SHP77 (cell line): ENCODE data around the gene UBL4A.
"Not testable (repeated sequence)": the region's sequence is repeated elsewhere in the genome, so short reads cannot be mapped to it uniquely, and the experiment has no call there.

Experiments used
- DNase-seq, 2 experiments: peaks; one replicate each; lab custom pipeline; 2025; lab: John Stamatoyannopoulos, UW

UBL4A gene

DNA sequence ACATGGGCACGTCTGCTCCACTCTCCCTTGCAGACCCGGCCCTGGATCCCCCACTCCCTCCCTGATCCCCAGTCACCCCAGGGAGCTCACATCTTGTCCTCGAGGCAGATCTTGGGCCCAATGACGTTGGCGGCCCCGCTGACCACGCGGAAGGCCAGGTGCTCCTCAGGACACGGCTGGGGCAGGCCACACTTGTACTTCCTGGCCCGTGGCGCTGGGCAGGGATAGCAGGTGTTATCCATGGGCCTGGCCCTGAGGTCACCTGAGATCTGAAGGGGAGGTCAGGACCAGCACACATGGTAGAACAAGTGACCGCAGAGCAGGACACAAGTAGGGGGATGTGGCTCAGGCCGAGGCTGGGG lies 21.9 kb upstream of the UBL4A start:
- no peak for DNase-seq

DNA sequence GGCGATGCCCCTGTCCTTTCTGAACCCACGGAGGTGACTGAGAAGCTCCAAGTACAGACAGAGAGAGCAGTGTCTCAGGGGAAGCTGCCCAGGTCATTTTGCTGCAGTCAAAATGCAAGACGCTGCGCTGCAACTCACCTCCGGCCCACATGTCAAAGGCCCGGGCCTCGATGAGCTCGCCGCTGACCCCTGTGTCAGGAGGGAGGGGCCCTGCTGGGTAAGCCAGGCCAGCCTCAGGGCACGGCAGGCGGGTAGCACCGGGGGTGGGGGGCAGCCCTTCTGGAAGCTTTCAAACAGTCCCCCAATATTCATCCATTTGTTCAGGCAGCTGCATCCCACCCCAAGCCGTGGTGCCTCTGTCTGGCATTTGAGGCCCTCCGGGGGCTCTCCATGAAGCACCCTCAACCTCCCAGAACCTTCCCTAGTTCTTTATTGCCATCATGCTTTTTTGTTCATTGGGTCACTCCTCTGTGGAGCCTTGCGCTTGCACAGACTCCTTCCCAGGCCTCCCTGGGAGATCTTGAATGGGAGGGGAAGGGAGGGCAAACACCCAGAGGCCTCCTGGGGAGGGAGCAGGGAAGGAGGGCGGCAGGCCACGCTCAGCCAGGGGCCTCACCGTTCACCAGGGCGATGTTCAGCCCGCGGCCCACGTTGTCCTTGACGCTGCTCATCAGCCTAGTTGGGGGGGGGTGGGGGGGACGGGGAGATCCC lies 21.4 kb upstream of the UBL4A start:
- DNase-seq, result no peak

DNA sequence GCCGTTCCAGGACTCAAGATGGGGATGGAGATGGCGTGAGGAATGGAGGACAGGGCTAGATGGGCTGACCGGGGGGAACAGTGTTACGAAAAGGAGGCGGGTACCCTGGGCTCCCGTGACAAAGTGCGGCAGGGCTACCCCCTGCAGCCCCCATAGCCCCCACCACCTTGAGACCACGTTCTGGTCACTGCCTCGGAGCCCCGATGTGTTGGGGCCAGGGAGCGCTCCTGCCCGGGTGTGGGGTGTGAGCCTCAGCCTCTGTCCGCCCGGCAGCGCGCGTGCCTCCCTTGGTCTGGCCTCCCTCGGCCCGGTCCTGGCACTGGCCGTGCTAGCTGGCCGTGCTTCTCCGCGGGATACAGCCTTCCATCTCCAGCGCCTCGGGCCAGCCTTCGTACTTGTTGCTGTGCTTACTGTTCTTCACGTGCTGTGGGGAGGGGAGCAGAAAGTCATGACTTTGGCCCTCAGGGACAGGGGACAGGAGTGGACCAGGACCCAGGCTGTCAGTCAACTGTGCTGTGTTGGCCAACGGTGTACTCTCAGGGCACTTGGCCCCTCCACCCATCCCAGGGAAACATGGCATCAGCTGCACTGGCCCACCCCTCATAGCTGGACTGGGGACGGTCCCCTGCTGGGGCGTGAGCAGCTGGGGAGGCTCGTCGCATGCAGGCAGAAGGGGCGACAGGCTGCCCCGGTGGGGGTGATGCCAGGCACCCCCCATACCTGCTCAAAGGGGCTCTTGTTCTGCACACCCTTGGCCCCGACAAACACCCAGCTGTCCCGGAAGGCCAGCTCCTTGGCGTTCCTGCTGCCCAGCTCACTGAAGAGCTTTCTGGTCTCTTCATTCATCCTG lies 20.3 kb upstream of the UBL4A start:
- no peak for DNase-seq

DNA sequence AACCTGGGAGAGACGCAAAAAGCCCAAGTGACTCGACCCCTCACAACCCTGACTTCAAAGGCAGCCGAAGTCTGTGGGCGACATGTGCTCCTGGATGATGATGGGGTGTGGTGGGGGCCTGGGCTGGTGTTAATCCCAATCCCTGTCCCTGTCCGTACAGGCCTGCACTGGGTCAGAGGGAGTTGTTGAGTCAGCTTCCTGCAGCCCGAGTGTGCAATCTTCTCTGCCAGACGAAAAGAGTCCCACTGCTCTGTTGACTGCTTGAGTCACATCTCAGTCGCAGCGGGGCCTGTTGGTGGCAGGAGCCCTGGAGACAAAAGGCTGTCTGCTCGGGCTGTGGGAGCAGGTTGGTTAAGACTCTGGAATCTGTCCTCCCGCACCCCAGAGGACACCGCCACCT lies 19.3 kb upstream of the UBL4A start:
- no peak for DNase-seq

DNA sequence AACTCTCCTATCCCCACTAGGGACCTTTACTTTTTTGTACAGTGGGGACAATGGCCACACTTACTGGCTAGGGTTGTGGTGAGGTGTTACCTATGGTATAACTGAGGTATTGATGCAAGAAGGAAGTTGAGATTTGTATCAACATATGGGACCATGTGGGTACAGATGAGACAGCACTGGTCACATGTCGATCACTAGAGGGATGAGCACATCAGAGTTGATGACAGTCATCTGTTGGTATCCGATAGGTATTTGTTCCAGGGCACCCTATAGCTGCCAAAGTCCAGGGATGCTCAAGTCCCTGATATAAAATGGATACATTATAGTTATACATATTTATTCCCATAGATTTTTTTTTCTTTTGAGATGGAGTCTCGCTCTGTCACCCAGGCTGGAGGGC lies 16.6 kb upstream of the UBL4A start:
- no peak for DNase-seq

DNA sequence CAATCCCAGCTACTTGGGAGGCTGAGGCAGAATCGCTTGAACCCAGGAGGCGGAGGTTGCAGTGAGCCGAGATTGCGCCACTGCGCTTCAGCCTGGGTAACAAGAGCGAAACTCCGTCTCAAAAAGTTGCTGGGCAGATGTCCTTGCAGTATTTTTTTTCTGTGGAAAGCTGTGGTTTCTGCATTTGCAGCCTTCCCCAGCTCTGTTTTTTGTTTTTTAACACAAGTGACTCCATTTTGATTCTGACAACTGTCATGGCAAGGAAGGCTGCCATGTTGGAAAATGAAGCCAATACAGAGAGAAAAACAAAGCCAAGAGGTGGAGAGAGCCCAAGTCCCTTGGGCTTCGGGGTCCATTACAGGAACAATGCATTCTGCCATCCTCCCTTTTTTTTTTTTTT lies 15.7 kb upstream of the UBL4A start:
- no peak for DNase-seq

DNA sequence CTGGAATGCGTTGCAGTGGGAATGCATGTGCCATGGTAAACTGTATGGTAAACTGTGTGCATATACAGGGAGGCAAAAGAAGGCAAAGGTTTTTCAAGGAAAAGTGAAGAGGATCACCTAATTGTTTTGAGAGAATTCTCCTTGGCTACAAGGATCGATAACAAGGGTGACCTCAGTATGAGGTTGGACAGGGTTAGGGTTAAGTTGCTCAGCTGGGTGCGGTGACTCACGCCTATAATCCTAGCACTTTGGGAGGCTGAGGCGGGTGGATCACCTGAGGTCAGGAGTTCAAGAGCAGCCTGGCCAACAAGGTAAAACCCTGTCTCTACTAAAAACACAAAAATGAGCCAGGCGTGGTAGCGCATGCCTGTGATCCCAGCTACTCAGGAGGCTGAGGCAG lies 15.0 kb upstream of the UBL4A start:
- not testable (repeated sequence) for DNase-seq

DNA sequence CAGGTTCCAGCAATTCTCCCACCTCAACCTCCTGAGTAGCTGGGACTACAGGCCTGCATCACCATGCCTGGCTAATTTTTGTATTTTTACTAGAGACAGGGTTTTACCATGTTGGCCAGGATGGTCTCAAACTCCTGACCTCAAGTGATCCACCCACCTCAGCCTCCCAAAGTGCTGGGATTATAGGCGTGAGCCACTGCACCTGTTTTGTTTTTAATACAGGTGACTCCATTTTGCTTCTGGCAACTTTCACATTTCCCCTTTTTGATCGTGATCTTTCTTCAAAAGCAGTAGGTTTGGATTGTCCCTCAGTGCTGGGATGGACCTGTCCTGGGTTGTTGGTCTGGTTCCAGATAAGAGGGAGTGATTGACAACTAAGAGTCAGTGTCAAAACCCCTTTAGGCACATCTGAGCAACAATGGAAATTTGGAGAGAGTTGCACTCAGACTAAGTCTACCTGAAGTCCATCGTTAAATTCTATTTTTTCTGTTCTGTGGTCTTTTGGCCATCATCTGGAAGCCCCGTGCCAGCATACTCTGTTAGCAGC lies 10.2 kb upstream of the UBL4A start:
- DNase-seq, result not testable (repeated sequence)

DNA sequence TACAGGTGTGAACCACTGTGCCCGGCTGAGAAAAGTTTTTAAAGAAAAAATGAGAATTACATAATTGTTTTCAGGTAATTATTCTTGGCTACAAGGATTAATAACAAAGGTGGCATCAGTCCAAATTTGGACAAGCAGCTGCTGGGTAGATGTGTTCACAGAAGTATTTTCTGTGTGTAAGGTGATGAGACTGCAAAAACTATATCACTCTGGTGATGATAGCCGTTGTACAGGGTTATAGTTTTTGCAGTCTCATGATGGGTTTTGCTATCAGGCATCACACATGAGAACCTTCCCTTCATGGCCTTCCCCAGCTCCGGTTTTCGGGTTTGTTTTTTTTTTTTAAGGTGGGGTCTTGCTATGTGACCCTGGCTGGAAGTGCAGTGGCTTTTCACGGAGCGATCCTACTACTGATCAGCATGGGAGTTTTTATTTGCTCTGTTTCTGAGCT lies 9.1 kb upstream of the UBL4A start:
- DNase-seq, result no peak

DNA sequence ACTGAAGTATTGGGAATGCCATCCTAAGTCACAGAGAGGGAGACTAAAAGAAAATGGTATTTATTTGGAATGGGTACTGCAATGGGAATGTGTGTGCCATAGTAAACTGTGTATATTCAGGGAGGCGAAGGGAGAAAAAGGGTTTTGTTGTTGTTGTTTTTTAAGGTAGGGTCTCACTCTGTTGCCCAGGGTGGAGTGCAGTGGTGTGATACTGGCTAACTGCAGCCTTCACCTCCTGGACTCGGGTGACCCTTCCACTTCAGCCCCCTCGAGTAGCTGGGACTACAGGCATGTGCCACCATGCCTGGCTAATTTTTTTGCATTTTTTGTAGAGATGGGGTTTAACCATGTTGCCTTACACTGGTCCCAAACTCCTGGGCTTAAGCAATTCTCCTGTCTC lies 8.3 kb upstream of the UBL4A start:
- DNase-seq, result no peak

DNA sequence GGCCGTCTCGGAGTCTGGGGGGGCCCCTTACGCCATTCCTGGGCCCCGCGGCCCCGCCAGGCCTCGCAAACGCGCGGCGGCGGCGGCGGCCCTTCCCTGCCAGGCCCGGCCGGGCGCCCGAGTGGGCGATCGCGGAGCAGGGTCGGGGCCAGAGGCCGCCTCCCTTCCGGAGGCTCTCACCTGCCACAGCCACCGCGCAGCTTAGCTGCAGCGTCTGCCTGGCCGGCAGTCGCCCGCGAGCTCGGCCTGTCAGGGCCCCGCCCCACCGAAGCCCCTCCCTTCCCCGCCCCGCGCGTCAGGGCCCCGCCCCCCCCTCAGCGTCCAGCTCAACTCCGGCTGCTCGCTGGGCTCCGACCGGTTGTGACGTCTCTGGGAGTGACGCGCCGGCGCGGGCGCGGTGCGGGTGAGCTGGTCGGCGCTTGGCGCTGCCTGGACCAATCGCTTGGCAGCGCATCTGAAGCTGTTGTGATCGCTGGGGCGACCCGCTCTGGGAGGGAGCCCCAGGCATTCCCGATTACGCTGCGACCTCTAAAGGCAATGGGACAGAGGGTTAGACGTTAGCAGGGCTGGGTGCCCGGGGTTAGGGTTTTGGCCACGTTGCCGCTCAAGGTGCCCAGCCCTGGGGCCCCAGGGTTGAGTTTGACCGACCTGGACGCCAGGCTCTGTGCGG lies 4.1 kb upstream of the UBL4A start, which contains the start of gene SLC10A3:
TSS of gene SLC10A3 (minus strand) at position 216 of the 670 bp plus-strand sequence. CDS start 1,689 bp downstream, outside the sequence.
- peak; percentile 78 to 85 for DNase-seq

DNA sequence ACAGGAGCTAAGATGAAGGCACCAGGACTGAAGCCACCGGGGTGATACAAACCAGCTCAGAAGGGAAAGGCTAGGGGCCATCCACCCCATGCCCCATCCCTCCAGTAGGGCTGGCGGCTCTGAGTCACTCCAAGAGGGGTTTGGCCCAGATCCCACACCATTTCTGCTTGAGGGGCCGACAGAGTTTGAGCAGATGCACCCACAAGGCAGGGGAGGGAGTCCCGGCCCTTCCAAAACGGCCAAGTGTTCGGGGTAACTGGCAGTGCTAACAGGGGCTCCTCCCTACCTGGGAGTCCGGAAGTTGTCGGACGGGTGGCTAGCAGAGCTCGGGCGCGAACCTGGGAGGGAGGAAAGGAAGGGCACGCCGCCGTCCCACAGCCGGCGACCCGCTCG lies 3.6 kb upstream of the UBL4A start:
- DNase-seq, result no peak

DNA sequence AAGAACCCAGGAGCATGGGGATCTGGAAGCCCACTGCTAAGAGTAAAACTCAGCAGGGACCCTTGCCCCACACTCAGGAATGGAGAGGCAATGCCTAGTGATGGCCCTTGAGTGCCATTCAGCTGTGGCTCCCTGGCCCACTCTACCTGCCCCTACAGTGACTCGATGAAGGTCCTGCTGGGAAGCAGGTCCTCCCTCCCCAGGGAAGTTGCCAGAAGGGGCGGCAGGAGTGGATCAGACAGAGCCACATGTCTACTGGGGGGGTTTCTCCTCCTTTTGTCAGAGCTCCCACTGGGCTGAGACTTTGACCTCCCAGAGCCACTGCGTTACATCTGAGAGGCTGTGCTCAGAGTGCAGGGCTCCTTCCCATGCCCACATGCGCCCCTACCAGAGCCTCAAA lies 2.8 kb upstream of the UBL4A start:
- DNase-seq, result no peak

DNA sequence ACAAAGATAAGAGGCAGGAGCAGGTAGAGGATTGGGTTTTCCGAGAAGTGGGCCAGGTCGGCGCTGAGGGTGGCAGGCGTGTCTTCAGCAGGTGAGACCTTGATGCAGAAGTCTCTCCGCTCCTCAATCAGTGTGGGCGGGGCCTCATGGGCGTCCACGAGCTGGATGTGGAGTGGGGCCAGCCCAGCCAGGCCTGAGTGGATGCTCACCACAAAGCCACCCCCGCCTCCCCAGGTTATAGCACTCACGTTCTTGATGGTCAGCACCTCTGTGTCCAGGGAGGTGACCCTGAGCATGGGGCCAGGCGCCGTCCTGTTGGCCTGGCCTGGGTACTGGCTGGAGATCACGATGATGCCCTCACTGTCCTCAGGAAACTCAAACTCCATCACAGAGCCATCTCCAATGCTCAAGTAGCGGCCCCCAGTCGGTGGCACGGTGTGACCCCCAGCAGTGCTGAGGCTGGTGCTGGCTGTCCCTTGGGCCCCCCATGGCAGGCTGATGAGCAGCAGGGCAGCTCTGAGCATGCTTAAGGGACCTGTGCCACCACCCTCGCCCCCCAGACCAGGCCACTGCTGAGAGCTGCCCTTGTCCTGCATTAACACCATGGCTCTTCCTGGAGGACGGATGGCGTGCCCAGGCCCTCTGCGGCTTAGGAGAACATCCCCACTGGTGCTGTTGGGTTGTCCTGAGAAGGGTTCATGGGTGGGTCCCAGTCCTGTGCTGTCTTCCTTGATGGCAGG lies 2.1 kb upstream of the UBL4A start:
- DNase-seq, result no peak

DNA sequence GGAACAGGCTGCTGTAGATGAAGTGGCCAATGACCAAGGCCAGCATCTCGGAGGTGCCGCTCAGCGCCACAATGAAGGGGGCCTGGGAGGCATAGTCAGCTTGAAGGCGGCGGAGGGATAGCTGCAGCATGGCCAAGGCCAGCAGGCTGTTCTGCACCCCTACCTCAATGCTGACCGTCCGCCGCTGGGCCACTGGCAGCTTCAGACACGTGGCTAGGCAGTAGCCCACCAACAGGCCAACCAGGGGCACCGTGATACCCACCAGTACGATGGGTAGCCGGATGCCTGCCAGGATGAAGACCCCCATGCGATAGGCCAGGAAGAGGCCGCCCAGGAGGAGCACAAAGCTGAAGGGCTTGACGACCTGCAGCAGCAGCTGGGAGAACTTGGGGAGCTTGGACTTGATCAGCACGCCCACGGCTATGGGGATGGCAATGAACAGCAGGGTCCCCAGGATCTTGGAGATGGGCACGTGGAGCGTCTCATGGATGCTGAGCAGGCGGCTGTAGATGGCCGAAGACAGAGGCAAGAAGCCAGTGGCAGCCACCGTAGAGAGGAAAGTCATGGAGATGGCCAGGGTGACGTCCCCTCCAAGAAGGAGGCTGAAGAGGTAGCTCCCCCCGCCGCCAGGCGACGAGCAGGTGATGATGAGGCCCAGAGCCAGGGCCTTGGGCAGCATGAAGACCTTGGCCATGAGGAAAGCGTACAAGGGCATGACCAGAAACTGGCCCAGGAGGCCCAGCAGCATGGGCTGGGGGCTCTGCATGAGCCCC lies 1.3 kb upstream of the UBL4A start:
- no peak for DNase-seq

DNA sequence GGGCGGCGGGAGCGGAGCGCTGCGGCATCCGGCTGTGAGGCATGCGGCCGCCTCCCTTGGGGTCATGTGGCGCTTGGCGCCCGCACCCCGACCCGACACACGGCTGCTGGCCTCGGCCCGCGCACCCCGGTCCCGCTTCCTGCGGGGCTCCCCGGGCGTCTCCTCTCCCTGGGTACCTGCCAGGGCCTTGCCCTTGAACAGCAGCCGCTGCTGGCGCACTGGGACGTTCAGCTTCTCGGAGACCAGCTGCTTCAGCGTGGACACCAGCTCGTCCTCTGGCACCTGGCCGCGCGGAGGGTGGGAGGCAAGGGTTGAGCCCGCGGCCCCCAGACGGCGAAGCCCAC lies 391 bp downstream of the UBL4A start:
- DNase-seq, result no peak

DNA sequence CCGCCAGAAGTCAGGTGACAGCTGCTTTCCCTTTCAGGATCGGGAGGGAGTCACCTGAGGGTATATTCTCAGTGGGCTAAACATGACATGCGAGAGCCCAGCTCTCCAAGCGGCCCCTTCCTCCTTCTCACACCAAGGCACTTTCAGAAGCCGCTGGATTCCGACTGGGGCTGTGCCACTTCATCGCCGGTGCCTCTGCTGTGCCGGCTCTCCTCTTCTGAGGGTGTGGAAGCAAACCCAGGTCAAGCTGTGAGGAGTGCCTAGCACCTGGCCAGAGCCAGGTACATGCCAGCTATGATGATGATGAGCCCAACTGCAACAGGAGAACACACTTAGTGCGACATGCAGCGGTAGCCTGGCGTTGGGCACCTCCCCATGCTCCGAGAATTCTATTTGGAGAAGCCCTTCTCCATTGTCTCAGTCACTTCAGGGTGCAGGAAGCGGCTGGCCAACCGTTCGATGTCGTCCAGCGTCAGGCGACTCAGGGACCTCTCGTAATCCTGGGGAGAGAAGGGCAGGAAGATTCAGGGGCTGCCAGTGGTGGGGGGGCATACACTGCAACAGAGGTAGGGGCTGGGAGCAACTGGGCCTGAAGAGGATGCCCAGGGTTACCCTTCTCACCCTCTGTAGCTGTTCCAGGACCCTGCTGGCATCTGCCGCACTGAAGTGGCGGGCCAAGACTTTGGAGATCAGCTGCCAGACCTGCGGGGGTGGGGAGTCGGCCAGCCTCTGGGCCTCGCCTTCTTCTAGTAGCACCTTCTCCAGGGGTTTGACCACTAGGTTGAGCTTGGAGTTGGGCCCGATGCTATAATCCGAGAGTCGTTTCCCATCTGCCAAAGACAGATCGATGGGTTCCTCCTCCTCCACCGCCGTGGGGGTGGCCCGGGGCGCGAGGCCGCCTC lies 1.0 kb downstream of the UBL4A start:
- DNase-seq, result no peak

DNA sequence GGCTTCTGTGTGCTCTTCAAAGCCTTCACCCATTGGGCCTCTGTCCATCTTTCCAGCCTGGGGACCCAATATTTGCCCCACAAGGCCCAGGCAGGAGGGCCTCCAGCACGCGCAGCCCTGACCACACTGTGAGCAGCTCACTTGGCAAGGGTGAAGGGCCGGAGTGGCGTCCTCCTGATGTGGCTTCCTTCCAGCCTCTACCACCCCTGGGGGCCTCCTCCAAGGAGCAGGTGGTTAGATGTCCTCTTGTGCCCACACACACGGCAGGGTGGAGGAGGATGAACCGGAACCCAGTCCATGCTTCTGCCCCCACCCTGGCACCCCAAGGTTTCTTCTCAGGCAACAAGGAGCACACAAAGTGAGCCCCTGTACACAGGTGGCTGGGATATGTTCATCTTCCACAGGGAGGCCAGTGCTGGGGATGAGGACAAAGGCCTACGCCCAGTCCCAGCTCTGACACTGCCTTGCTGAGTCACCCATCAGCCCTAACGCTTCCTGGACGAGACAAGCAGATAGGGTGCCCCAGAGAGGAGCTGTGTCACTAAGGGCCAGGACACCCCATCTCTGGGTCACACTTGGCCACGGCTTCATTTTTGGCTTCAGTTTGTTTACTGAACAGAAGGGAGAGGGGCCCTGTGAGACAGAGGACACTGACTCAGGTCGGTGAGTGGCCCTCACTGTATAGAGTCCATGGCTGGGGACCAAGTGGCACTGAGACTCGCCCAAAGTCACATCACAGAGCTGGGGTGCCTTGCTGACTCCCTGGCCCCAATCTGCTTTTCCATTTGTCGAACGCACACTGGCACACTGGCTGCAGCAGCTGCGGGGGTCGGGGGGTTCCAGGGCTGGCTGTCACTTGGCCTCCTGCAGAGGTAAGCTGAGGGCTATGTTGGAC lies 1.9 kb downstream of the UBL4A start:
- no peak for DNase-seq

DNA sequence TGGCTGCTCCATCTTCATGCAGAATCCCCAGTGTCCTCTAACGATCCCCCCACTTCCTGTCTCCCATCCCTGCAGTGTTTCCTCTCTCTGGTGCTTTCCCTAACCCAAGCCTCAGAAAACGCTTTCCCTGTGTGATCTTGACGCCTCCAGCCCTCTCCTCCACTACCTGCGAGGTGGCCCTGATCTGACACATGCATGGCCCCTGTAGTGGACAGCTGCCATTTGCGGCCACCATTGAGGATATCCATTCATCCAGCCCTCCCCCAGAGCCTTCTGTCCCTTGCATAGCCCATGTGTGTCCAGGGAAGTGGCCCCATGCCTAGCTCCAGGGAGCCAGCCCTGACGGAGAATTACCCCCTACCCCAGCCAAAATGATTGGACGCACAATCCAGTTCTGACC lies 3.1 kb downstream of the UBL4A start:
- DNase-seq, result no peak
